Left renal pelvis (tissue), 4 donors: ENCODE results near the gene HPX. TPM values are rescaled to one million over a fixed set of nuclear protein-coding genes. Genes with fewer than 3 reads are reported as not detected.

Experiments used
- DNase-seq, 4 donors: peaks; one replicate each; pipeline ENCODE4 v3.0.0-alpha.2; 2013; ENCODE audit warnings: low read depth in 4 of 4, low spot score in 3 of 4
- polyA plus RNA-seq, 4 donors: library from polyadenylated mRNA; unstranded; fragments of 120-200 nt; gene quantifications; one replicate each; pipeline ENCODE4 v1.2.1, GENCODE V29; 2013; ENCODE audit not compliant: insufficient read length in 4 of 4

Gene HPX
- polyA plus RNA-seq, 4 donors: 2.4 to 7.4 (median 3.6) TPM

- peak; percentile 85 to 89 (median 87) for DNase-seq
Observed at GRCh38 chr11:6468712-6469495, 28.1 kb upstream of the HPX start.

- DNase-seq: no peak
Observed at GRCh38 chr11:6459099-6459450, 18.3 kb upstream of the HPX start.

- DNase-seq: no peak
Observed at GRCh38 chr11:6458352-6459098, 17.7 kb upstream of the HPX start.

GRCh38 chr11:6457581-6458320 is 17.0 kb upstream of the HPX start:
- no peak for DNase-seq

- DNase-seq: no peak
Observed at GRCh38 chr11:6456361-6457073, 15.7 kb upstream of the HPX start.

GRCh38 chr11:6455070-6455469 is 14.3 kb upstream of the HPX start:
- DNase-seq: no peak

GRCh38 chr11:6453152-6453551 is 12.4 kb upstream of the HPX start:
- DNase-seq: no peak

GRCh38 chr11:6452219-6452618 is 11.4 kb upstream of the HPX start:
- DNase-seq: no peak

- DNase-seq: no peak
Observed at GRCh38 chr11:6448574-6448973, 7.8 kb upstream of the HPX start.

- DNase-seq: no peak
Observed at GRCh38 chr11:6443269-6444003, 2.6 kb upstream of the HPX start.

GRCh38 chr11:6442441-6442840 is 1.7 kb upstream of the HPX start:
- DNase-seq: no peak

GRCh38 chr11:6438979-6439571 is 1.7 kb downstream of the HPX start:
- no peak for DNase-seq

- DNase-seq: no peak
Observed at GRCh38 chr11:6437993-6438392, 2.8 kb downstream of the HPX start.

- no peak for DNase-seq
Observed at GRCh38 chr11:6437423-6437822, 3.4 kb downstream of the HPX start.

- no peak for DNase-seq
Observed at GRCh38 chr11:6433998-6434660, 6.7 kb downstream of the HPX start.

- DNase-seq: no peak
Observed at GRCh38 chr11:6431861-6432260, 8.9 kb downstream of the HPX start.

GRCh38 chr11:6427516-6427915 is 13.3 kb downstream of the HPX start:
- DNase-seq: no peak

- no peak for DNase-seq
Observed at GRCh38 chr11:6420677-6421076, 20.1 kb downstream of the HPX start.

GRCh38 chr11:6419009-6419631 is 21.7 kb downstream of the HPX start, which contains the start of gene APBB1:
APBB1 (minus strand) TSS chr11:6419094; CDS start chr11:6411347, 7,747 bp downstream.
- DNase-seq: no peak
